Hepatic stellate cell (primary cell): ENCODE results near the gene PTPRN2.
"Not testable (repeated sequence)": the region's sequence is repeated elsewhere in the genome, so short reads cannot be mapped to it uniquely, and the experiment has no call there.

Experiments used
- DNase-seq: peaks from one replicate; pipeline ENCODE4 v3.0.0; 2011; ENCODE audit warnings: low spot score

PTPRN2 gene

DNA sequence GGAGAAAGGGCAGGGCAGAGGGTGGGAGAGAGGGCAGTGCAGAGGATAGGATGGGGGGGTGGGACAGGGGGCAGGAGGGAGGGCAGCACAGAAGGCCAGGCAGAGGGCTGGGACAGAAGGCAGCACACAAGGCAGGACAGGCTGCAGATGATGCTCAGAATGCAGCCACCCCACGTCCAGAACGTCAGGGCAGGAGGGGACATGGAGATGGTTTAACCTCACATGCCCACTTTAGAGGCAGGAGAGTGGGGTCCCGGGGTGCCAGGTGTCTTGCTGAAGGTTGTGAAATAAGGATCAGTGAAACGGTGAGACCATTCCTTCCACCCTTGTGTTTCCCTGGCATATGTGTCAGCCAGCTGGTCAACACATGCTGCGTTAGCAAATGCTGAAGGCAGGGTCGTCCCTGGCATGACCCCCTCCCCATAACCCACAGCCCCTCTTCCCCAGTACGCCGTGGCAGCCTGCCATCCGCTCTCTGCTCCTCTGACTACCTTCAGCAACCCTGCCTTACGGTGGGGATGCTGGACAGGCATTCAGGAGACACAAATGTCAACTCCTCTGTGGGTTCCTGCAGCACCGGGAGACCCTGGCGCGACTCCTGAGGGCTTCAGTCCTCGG is 658.7 kb downstream of the PTPRN2 start:
- DNase-seq = no peak

DNA sequence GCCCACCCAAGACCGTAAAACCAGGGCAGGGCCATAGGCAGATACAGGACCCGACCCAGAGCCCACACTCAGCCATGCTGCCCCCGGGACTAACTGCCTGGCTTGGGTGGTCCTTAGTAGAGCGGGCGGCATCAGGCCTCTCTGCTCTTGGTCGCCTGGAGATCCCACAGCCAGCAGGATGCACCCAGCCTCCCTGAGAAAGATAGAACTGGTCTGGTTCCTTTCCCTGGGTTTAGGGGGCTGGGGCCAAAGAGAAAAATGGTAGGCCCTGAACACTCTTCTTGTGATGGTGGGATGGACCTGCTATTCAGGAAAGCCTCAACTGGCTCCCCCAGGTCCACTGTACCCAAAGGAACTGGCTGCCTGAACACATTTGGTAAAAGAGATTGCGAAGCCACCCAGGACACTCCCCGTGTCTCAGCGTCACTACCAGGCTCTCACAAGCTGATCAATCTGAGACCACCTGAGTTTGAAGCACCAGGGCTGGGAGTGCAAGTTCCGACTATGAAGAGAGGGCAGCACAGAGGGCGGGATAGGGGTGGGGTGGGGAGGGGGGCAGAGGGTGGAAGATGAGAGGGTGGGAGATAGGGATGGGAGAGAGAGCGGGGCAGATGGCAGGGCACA is 659.3 kb downstream of the PTPRN2 start:
- DNase-seq = no peak

DNA sequence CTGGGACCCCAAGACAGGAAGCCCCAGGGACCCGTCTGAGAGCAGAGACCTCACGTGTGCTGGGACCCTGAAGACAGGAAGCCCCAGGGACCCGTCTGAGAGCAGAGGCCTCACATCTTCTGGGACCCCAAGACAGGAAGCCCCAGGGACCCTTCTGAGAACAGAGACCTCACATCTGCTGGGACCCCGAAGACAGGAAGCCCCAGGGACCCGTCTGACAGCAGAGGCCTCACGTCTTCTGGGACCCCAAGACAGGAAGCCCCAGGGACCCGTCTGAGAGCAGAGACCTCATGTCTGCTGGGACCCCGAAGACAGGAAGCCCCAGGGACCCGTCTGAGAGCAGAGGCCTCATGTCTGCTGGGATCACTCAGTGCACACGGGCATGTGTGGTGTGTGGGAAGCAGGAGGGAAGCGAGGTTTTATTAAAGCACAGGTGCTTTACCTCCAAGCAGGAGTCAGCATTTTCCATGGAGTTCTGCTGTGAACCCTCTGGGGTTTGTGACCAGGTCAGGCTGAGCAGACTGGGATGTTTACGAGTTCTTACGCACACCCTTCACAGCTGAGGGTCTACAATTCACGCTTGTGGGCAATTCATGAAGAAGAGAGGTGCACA is 660.2 kb downstream of the PTPRN2 start:
- no peak for DNase-seq

DNA sequence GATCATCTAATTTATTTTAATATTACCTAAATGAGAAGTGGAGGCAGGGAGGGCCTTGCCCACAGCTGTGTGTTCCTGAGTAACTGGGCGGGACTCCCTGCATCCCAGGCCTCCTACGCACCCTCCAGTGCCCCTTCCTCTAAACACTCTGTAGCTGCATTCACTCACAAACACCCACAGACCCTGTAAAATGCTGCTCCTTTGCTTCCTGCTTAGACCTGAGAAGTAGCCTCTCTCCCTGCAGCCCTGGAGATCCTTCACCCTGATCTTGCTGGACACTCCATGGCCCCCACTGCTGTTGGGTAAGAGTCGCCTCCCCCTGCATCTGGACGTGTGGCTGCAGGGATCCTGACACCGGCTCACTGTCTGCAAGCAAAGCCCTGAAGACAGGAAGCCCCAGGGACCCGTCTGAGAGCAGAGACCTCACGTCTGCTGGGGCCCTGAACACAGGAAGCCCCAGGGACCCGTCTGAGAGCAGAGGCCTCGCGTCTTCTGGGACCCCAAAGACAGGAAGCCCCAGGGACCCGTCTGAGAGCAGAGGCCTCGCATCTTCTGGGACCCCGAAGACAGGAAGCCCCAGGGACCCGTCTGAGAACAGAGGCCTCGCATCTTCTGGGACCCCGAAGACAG is 661.0 kb downstream of the PTPRN2 start:
- no peak for DNase-seq

DNA sequence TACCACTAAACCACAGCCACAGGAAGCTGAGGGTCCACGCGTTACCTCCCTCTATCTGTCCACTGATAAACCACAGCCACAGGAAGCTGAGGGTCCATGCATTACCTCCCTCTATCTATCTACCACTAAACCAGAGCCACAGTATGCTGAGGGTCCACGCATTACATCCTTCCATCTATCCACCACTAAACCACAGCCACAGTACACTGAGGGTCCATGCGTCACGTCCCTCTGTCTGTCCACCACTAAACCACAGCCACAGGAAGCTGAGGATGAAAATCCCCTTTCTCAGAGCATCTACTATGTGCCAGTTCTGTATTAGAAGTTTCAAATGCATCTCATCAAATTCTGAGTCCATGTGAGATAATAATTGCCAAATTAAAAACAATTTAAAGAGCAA is 661.5 kb downstream of the PTPRN2 start:
- no peak for DNase-seq

DNA sequence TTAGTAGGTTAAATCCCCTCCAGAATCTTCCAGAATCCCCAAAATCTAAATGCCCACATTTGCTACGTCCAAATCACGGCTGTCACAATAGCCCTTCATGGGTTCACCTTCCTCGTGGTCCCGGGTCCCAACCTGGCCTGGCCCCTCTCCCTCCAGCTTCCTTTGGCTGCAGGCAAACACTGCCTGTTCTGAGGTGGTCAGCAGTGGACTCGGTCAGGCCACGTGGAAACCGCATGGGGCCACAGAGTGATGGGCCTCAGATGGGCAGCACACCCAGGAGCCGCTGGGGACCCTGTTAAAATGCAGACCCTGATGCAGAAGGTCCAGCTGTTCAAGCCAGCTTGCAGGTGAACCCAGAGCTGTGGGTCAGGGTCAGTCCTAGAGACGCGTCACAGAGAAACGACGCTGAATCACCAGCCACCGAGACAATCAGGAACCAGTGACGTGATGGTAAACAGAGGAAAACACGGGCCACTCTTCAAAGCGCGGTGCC is 662.2 kb downstream of the PTPRN2 start:
- DNase-seq = no peak

DNA sequence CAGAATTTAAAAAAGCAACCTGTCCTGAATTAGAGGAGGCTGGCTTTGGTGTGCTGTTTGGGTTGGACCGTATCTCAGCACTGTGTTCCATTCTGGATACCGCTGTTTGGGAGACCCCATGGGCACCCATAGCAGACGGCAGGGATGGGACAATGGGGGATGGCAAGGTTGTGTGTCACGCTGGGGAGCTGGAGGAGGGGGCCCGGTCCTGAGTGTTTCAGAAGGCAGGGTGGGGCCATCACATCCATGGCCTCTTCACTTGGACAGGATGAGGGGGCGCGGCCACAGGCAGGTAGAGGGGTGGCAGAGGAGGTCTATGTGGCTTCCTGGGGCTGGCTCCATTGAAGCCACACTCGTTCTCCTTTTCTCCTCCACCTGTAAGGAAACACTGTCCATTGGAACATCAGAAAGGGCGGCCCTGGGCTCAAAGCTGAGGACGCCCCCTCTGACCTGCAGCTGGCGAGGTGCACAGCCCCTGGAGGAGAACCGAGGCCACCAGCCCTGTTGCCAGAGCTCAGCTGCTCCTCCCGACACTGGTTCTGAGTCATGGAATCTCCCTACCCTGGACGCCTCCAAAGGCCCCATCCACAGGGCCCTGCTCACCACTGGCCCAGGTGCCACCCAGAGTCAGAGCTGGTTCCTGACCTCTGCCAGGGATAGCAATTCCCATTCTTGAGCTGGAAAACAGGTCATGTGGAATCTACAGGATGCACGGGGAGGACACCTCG is 663.6 kb downstream of the PTPRN2 start:
- DNase-seq = no peak

DNA sequence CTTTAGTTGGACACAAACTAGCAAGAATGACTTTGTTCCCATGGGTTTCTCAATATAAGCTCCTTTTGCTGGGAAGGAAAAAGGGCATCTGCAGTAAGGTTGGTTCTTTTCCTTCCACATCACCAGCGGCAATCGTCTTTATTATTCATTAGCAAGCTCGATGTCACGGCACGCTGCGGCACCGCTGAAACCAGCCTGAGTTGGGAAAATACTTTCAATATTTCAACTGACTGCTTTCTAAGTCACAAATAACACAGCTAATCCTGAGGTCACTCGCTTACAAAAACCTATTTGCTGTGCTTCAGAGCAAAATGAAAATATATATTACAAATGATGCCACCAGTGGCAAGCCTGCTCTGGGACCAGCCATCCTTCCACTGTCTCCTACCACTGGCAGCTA is 665.0 kb downstream of the PTPRN2 start:
- DNase-seq = no peak

DNA sequence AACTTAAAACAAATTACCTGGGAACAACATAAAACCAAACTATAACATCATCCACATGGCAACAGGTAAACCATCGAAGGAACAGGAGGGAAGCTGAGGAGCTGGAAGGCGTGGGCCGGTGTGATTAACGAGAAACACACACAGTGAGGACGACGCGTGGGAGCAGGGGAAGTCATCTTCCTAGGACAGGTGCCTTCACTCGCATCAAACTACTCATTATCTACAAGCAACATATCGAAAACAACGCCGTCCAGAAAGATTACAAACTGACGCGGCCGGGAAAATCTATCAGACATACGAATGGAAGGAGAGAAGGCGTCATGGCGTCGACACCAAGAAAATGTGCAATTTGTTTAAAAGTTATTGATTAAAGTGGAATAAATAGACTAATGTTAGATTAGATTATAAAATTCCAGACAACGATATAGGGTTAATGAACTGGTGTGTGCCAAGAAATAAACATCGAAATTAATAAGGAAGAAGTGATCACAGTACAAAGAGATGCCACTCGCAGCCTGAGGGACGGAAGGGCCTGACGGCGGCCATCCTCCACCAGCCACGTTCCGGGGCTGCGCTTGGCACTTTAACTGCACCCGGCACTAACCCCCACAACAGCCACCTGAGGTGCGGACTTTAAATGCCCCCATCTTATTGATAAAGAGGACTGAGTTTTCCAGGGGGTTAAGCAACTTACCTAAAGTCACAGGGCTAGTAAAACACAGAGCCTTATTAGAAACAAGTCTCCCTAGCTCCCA is 669.1 kb downstream of the PTPRN2 start:
- DNase-seq = no peak

DNA sequence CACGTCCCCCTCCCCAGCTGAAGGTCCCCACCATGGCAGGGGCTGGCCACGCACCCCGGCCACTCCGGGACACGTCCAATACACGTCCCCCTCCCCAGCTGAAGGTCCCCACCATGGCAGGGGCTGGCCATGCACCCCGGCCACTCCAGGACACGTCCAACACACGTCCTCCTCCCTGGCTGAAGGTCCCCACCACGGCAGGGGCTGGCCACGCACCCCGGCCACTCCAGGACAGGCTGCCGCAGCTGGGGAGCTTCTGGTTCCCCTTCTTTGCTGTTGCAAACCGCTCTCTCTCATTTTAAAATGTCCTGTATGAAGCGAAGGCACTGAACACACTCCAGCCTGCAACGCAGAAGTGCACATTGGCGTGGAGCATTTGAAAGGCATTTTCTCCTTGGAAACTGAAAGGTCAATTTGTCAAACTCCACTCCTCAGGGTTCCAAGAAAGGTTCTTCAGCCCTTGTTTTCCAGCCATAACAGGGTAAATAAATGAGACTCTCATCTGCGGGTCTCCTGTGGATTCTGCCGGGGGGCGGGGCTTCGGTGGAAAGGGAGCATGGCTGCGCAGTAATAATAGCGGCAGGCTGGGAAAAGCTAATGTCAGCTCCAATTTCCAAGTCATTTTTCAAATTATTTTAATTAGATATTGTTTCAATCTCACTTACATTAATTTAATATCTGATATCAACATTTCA is 670.5 kb downstream of the PTPRN2 start:
- DNase-seq = no peak

DNA sequence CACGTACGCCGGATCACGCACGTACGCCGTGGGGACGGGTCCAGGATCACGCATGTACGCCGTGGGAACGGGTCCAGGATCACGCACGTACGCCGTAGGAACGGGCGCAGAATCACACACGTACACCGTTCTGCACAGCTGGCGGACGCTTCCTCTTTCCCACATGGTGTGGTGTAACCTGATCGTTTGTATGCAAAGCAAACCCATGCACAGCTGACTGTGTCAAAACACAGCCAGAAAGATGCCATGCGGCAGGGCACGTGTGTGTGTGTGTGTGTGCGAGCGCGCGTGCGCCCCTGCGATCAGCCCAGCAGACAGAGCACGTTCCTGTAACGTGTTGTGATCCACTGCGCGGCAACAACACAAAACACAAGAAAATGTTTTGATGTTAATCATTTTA is 677.2 kb downstream of the PTPRN2 start:
- no peak for DNase-seq

DNA sequence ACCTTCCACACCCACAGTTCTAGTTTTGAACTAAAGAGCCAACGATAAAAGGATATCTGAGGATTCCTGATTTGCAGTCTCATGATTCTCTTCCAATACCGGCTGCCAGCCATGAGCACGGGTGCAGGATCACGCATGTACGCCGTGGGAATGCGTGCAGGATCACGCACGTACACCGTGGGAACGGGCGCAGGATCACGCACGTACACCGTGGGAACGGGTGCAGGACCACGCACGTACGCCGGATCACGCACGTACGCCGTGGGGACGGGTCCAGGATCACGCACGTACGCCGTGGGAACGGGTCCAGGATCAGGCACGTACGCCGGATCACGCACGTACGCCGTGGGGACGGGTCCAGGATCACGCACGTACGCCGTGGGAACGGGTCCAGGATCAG is 677.6 kb downstream of the PTPRN2 start:
- DNase-seq = not testable (repeated sequence)

DNA sequence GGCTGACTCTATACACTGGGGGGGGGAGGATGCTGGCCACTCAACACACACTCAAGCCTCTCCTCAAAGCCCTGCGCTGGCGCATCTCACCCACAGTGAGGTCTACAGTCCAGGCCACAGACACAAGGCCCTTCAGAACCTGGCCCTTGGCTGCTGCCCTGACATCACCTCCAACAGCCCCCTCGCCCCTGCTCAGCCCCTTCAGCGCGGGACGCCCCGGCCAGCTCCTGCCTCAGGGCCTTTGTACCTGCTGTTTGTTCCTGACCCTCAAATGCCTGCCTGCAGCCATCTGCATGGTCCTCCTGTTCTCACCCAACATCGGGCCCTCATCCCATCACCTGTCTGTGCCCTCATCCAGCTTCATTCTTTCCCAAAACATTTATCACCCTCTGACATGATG is 678.3 kb downstream of the PTPRN2 start:
- no peak for DNase-seq

DNA sequence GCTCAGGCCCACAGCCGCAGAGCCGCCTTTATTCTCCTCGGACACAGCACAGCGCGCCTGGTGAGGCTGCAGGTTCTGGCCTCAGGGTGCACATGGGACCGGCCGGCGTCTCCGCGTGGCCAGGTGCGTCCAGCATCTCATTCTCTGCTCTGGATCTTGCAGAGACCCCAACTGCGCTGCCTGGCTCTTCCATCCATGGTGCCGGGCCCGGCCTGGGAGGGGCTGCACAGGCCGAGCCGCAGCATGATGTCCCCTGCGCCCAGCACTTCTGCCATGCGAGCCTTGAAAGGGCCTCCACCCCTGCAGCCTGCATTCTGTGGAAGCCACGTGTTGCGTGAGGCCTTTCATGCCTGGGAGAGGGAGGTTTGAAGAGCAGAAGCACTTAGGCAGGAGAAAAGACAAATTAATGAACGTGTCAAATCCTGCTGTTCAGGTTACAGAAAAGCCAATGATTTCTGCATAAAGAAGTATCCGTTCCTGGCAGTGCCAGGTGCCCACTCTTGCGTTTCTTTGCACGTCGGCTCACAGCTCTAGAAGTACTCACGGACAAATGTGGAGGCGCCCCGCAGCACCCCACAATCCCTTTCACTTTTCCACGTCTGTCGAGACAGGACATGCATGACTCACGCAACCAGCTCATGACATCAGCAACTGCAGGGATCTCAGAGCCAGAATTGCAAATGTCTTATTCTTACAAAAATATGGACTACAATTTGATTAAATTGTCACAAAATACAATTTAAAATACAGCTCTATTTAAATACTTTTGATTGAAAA is 679.4 kb downstream of the PTPRN2 start:
- DNase-seq = no peak

DNA sequence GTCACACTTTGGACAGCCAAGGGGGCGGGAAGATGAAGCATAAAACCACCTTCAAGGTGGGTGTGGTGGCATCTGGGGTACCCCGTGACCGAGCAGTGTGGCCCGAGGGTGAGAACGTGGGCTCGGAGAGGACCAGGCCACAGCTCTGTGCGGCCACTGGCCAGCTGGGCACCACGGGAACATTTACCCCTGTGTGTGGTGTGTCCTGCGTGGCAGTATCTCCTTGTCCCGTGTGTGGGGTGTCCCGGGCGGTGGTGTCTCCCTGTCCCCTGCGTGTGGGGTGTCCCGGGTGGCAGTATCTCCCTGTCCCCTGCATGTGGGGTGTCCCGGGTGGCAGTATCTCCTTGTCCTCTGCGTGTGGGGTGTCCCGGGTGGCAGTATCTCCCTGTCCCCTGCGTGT is 680.5 kb downstream of the PTPRN2 start:
- DNase-seq = no peak

DNA sequence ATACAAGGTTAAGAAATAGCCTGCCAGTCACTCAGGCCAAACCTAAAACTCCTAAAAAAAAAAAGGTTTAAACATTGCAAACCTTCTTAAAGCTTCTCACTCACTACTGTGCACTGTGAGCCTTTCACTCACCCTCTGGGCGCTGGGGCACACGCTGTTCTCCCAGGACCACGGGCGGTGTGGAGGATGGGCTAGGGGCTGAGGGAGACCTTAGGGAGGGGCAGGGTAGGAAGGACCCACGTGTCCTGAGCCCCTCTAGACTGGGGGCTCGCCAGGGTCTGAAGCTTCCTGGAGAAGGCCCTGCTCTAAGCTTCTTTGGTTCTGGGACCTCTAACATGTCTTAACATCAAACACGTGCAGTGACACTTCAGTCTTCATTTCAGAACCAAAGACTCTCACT is 681.0 kb downstream of the PTPRN2 start:
- no peak for DNase-seq

DNA sequence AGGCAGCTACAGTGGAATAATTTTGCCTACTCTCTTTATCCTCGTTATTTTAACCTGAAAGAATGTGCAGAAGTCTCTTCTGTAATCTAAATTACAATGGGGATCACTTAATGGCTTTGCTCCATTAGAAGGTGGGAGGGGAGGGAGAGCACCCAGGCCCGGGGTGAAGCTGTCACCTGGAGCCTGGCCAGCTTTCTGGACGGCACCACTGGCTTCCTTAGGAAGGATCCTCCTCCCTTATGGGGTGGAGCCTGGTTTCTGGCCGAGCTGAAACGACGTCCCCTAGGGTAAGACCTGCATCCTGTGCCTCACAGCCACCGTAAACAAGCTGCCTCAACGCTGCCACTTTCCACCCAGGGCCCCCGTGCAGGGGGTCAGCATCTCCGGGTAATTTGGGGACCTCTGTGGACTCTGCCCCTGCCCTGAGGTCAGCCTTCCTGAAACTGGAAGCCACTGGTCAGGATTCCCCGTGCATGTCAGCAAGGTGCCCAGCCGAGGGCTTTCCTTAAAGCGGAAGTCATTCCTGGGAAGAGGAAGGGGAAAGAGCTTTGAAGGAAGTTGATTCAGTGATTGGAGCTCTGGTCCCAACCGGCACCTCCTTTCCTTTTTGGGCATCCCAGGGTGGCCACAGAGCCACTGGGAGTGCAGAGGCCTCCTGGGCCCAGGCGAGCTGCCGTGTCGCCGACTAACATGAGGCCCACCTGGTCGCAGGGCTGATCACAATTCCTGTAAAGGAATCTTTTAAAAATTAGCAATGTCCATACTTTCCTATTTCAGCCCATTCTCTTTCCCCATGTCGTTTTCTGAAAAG is 681.8 kb downstream of the PTPRN2 start:
- no peak for DNase-seq

DNA sequence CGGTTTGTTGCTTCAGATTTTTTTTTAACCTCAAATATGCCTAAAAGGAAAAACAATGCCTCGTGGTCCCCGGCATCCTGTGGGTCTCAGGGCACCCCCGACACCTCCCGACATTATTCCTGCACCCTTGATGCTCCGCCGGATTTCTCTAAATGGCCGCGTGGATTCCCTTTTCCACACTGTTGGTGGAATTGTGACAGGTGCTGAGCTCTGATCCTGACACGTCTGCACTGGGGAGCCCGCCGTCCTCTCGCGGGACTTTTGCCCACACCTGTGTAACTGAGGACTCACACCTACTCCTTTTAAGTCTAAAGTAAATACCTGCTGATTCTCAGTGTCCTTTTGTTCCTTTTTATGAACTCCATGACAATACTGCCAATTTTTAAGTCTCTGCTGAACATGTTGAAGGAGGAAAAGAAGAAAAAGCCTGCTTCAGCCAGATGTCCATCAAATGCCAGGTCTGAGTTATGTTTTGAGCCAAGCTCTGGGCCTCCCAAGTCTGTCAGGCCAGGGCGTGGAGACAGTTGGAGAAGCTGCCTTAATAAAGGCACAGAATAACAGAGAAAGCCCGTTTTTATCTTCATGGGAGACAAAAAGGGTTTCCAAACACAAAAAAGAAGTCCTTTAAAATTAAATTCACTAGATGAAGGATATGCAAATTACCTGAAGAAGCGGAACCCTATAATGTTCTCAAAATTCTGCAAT is 682.6 kb downstream of the PTPRN2 start:
- DNase-seq = no peak
